Neural cell (in vitro differentiated cells): ENCODE results near the gene LRBA.

Source experiments
- CTCF ChIP-seq: fragments of 450-650 bp; IDR thresholded peaks from 2 replicates; pipeline ENCODE4 v1.5.1; 2014; ENCODE audit warnings: antibody characterized with exemption, mild to moderate bottlenecking, moderate library complexity; ENCODE audit not compliant: poor library complexity, severe bottlenecking
- EZH2 ChIP-seq: fragments of 200-600, 300-800 bp; shearing (Covaris generic), sonication (generic); IDR thresholded peaks from 2 replicates; pipeline ENCODE4 v1.6.1; 2014; ENCODE audit warnings: antibody characterized with exemption, low read length, borderline replicate concordance, mild to moderate bottlenecking; ENCODE audit not compliant: insufficient read depth, poor library complexity, severe bottlenecking

- TF ChIP-seq EZH2: no peak
- TF ChIP-seq CTCF: no peak
Observed at GRCh38 chr4:151049430-151049884, 34.4 kb upstream of the LRBA start.
